Central memory CD8-positive, alpha-beta T cell (primary cell): Measurements from ENCODE around the gene TTF2.
A peak's percentile ranks its signal among the peaks of the same experiment; 100 is the strongest.

ENCODE experiments used
- ATAC-seq: fragments of 150-1000 bp; cut with Tn5 transposase; replicated peaks from 2 replicates; pipeline ENCODE4 v1.10.0; 2022; ENCODE audit warnings: mild to moderate bottlenecking, moderate FRiP score, moderate number of reproducible peaks; ENCODE audit not compliant: poor library complexity, severe bottlenecking; ENCODE audit errors: extremely low read depth
- DNase-seq, 2 donors: peaks; one replicate each; pipeline ENCODE4 v3.0.0; 2021; ENCODE audit warnings: low spot score in 2 of 2
- H3K27ac Mint-ChIP-seq: one replicate; pipeline ENCODE4 v1.8.0; 2022; ENCODE audit warnings: low read depth, mild to moderate bottlenecking, moderate library complexity, mixed read lengths
- H3K27me3 Mint-ChIP-seq: one replicate; pipeline ENCODE4 v1.8.0; 2022; ENCODE audit warnings: mixed read lengths
- H3K36me3 Mint-ChIP-seq: one replicate; pipeline ENCODE4 v1.8.0; 2022; ENCODE audit warnings: mild to moderate bottlenecking, moderate library complexity, mixed read lengths; ENCODE audit not compliant: insufficient read depth
- H3K4me1 Mint-ChIP-seq: one replicate; pipeline ENCODE4 v1.8.0; 2022; ENCODE audit warnings: mixed read lengths
- H3K4me3 Mint-ChIP-seq: one replicate; pipeline ENCODE4 v1.8.0; 2022; ENCODE audit warnings: mild to moderate bottlenecking, moderate library complexity, mixed read lengths
- H3K9me3 Mint-ChIP-seq: one replicate; pipeline ENCODE4 v1.8.0; 2022; ENCODE audit warnings: mixed read lengths

Gene TTF2

DNA sequence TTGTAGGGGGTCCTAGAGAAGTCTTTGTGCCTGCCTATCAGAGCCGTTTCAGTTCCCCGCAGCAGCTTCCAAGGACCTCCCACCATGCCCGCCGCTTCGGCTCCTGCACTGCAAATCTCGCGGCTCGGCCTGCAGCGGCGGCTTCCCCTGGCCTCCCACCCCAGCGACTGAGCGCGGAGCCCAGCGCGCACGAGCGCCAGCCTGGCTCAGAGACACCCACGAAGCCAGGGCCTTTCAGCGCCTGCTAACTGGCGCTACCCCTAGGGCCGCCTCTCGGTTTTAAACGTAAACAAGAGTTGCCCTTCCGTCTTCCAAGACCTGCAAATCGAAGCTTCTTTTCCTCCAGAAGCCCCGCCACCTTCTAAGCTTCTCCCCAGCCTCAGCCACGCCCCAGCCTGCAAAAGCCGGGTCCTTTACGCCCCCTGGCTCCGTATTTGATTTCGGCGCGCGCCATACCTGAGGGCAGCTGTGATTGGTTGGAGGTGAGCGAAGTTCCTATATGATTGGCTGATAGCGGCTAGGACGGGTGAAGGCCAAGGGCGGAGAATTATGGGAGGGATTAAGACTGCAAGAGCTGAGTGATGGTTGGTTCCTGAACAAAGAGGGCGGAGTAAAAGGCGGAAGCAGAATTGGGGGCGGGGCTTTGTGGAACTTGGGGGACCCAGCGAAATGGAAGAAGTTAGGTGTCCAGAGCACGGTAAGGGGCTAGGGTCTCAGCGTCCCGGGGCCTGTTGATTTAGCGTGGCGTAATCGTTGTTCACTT, at the start of gene TTF2:
TSS of gene TTF2 (plus strand) at position 649 of the 763 bp plus-strand sequence. CDS start at position 670, 21 bp downstream.
- H3K27ac Mint-ChIP-seq: no peak within 1 kb of the TSS
- no peaks in the 10 kb centered on the region for H3K27me3 Mint-ChIP-seq
- no peaks in the 10 kb centered on the region for H3K9me3 Mint-ChIP-seq
- peaks cover 45% of the 10 kb centered on the region for H3K4me1 Mint-ChIP-seq
- peaks cover 7% of the 10 kb centered on the region for H3K36me3 Mint-ChIP-seq
- H3K4me3 Mint-ChIP-seq: no peak within 1 kb of the TSS
- ATAC-seq: peak; percentile 96
- DNase-seq: peak; percentile 90 to 96

DNA sequence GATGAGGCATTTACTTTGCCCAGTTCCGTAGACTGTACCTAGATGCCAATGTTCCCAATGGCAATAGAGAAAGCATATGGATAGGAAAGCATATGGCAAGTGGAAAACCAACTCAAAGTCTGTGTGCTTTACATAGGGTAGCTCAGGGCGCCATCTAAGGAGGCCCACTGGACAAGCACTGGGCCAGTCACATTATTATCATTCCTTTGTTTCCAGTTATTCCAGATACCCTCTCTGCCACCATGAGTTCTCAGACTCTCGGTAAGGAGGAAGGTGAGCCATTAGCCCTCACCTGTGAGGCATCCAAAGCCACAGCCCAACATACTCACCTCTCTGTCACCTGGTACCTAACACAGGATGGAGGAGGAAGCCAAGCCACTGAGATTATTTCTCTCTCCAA, 48.8 kb upstream of the TTF2 start:
- Mint-ChIP-seq H3K27ac (no peak overlapping the region), H3K4me3 (no peak overlapping the region), H3K36me3 (peaks cover 4% of the 10 kb centered on the region), H3K27me3 (no peaks in the 10 kb centered on the region), H3K4me1 (peaks cover 21% of the 10 kb centered on the region), H3K9me3 (no peaks in the 10 kb centered on the region)
- DNase-seq: no peak
- ATAC-seq: no peak

DNA sequence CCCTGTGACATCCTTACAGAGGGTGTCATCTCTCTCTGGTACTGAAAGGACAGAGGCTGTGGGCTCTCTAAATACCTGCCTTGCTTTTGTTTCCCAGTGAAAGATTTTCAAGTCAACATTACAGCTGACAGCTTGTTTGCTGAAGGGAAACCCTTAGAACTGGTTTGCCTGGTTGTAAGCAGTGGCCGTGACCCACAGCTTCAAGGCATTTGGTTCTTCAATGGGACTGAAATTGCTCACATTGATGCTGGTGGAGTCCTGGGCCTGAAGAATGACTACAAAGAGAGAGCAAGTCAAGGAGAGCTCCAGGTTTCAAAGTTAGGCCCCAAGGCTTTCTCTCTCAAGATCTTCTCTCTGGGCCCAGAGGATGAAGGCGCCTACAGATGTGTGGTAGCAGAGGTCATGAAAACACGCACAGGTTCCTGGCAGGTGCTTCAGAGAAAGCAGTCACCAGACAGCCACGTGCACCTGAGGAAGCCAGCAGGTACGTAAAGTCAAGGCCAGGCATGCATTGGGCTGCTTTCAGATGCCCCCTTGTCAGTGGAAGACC, 46.7 kb upstream of the TTF2 start:
- Mint-ChIP-seq H3K4me1 (peaks cover 15% of the 10 kb centered on the region), H3K27me3 (no peaks in the 10 kb centered on the region), H3K9me3 (no peaks in the 10 kb centered on the region), H3K36me3 (peaks cover 9% of the 10 kb centered on the region), H3K4me3 (no peak overlapping the region), H3K27ac (no peak overlapping the region)
- DNase-seq (no peak), ATAC-seq (no peak)

DNA sequence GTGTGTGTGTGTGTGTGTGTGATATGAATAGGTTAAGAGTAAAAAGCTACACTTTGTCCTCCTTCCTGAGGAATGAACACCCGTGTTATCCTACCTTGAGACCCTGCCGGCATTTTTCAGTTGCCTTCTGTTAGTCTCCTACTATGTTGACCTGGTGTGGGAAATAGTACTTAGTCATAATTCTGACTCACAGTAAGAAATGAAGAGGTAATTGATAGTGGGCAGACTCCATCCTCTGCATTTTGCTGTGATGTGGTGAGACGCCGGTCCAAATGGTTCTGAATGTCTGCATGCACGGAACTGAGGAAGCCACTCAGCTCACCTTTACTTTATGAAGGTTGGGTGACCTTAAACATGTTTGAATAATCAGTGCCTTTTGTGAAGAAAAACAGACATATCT, 45.9 kb upstream of the TTF2 start:
- Mint-ChIP-seq H3K4me1 (peaks cover 7% of the 10 kb centered on the region), H3K36me3 (peaks cover 7% of the 10 kb centered on the region), H3K9me3 (no peaks in the 10 kb centered on the region), H3K27ac (no peak overlapping the region), H3K4me3 (no peak overlapping the region), H3K27me3 (no peaks in the 10 kb centered on the region)
- ATAC-seq (no peak), DNase-seq (no peak)

DNA sequence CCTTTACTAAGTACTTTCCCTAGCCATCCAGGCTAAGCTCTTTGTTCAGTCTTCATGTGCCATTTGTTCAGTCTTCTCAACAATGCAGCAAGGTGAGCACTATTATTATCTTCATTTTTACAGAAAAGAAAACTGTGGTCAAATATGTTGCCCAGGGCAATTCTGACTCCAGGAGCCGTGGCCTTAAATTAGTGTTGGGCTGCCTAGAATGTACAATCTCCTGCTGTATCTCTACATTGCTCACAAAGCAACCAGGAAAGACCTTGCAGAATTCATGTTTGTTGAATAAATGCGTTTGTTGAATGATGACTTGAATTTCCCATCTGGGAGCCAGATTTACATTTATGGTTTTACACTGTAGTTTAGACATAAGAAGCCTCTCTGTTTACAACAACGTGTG, 44.4 kb upstream of the TTF2 start:
- no peaks in the 10 kb centered on the region for H3K27me3 Mint-ChIP-seq
- ATAC-seq: no peak
- no peaks in the 10 kb centered on the region for H3K4me1 Mint-ChIP-seq
- no peak overlapping the region for H3K4me3 Mint-ChIP-seq
- peaks cover 7% of the 10 kb centered on the region for H3K36me3 Mint-ChIP-seq
- DNase-seq: no peak
- no peak overlapping the region for H3K27ac Mint-ChIP-seq
- H3K9me3 Mint-ChIP-seq: no peaks in the 10 kb centered on the region

DNA sequence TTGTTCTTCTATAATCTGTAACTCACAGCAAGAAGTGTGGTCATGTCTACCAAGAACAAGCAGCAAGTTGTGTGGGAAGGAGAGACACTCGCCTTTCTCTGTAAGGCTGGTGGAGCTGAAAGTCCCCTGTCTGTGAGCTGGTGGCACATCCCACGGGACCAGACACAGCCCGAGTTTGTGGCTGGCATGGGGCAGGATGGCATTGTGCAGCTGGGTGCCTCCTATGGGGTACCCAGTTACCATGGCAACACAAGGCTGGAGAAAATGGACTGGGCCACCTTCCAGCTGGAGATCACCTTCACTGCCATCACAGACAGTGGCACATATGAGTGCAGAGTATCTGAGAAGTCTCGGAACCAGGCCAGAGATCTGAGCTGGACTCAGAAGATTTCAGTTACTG, 43.1 kb upstream of the TTF2 start:
- H3K9me3 Mint-ChIP-seq: no peaks in the 10 kb centered on the region
- no peak overlapping the region for H3K27ac Mint-ChIP-seq
- H3K36me3 Mint-ChIP-seq: peaks cover 7% of the 10 kb centered on the region
- no peaks in the 10 kb centered on the region for H3K4me1 Mint-ChIP-seq
- DNase-seq (no peak), ATAC-seq (no peak)
- H3K27me3 Mint-ChIP-seq: no peaks in the 10 kb centered on the region
- H3K4me3 Mint-ChIP-seq: no peak overlapping the region

DNA sequence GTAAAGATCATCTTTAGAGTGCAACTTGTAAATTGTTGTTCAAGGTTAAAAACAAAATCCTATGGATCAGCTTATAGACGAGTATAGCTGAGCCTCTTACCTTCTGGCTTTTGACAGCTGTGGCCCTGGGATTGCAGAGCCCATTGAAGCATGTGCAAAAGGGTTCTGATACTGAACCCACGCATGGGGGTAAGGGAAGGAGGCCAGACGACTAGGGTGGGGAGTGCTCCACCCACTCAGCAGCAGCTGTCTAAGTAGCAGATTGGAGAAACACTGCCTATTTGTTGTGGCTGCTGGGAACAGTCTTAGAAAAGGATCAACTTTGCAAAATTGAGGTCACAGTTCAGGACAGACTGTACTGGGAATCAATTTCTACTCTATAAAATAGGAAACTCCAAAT, 42.5 kb upstream of the TTF2 start:
- H3K27me3 Mint-ChIP-seq: no peaks in the 10 kb centered on the region
- H3K4me3 Mint-ChIP-seq: no peak overlapping the region
- H3K9me3 Mint-ChIP-seq: no peaks in the 10 kb centered on the region
- H3K27ac Mint-ChIP-seq: no peak overlapping the region
- H3K4me1 Mint-ChIP-seq: no peaks in the 10 kb centered on the region
- ATAC-seq (no peak), DNase-seq (no peak)
- H3K36me3 Mint-ChIP-seq: peaks cover 7% of the 10 kb centered on the region

DNA sequence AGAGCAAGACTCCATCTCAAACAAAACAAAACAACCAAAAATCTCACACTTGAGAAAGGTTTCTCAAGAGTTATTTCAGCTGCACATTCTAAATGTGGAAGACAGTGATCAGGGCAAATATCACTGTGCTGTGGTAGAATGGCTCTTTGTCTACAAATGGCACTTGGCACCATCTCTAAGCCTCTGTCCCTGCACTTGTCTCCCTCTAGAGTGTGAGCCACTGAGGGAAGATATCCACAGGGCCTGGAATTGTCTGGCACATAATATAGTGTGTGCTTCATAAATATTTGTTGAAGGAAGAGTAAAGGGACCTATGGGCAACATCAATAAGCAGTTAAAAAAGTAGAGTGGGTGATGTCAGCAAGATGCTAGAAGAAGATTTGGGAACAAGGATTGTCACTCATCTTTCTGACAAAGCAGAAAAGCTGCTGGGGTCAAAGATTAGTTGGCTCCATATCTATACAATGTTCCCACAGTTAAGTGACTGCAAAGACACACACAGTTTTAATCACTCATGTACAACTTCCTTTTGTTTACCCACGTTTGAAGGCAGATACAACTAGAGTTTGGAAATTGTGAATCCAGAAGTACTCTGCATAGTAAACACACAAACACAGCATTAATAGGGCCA, 39.5 kb upstream of the TTF2 start:
- Mint-ChIP-seq H3K27ac (no peak overlapping the region), H3K4me3 (no peak overlapping the region), H3K27me3 (no peaks in the 10 kb centered on the region), H3K36me3 (peaks cover 7% of the 10 kb centered on the region), H3K4me1 (no peaks in the 10 kb centered on the region), H3K9me3 (no peaks in the 10 kb centered on the region)
- no peak for DNase-seq
- no peak for ATAC-seq

DNA sequence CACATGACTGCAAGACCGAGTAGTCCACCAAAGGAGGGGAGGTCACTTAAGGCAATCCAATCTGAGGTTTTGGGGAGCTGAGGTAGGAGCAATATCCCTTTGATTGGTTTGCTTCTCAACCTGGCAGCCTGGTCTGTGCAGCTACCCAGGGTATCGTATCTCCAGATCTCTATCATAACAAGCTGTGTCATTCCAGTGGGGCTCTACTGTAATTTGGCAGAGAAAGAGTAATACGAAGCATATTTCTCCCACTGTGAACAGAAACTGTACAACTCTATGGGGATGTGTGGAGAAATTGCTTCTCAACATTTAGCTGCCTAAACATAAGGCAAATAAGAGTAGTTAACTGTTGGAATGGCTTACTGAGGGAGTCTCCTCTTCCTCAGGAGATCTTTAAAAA, 38.0 kb upstream of the TTF2 start:
- Mint-ChIP-seq H3K9me3 (no peaks in the 10 kb centered on the region), H3K27me3 (no peaks in the 10 kb centered on the region), H3K4me3 (no peak overlapping the region), H3K27ac (no peak overlapping the region), H3K36me3 (peaks cover 5% of the 10 kb centered on the region), H3K4me1 (no peaks in the 10 kb centered on the region)
- DNase-seq (no peak), ATAC-seq (no peak)

DNA sequence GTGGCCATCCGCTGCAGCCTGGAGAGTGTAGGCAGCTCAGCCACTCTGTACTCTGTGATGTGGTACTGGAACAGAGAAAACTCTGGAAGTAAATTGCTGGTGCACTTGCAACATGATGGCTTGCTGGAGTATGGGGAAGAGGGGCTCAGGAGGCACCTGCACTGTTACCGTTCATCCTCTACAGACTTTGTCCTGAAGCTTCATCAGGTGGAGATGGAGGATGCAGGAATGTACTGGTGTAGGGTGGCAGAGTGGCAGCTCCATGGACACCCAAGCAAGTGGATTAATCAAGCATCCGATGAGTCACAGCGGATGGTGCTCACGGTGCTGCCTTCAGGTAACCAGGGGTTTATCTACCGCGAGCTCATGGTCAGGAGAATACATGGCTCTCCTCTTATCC, 34.6 kb upstream of the TTF2 start:
- ATAC-seq: no peak
- Mint-ChIP-seq H3K4me1 (no peaks in the 10 kb centered on the region), H3K36me3 (peaks cover 5% of the 10 kb centered on the region), H3K4me3 (no peak overlapping the region), H3K27ac (no peak overlapping the region), H3K9me3 (no peaks in the 10 kb centered on the region), H3K27me3 (no peaks in the 10 kb centered on the region)
- DNase-seq: no peak

DNA sequence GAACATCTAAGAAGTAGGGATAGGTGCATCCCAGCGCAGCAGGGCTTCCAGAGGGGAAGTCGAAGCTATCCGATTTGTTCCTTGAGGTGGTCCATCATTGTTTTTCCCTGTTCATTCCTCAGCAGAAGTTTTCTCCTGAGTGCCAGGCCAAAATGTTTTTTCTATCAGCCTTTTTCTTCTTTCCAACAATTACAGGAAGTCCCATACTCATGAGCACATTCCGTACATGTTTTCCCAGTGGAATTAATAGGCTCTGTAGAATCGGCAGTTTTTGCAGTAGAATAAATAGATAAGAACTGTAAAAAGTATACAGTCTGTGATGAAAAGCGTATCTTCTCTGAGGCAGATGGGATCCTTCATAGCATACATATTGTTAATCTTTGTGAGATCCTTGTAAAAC, 33.8 kb upstream of the TTF2 start:
- DNase-seq (no peak), ATAC-seq (no peak)
- Mint-ChIP-seq H3K4me3 (no peak overlapping the region), H3K36me3 (peaks cover 5% of the 10 kb centered on the region), H3K4me1 (no peaks in the 10 kb centered on the region), H3K27ac (no peak overlapping the region), H3K27me3 (no peaks in the 10 kb centered on the region), H3K9me3 (no peaks in the 10 kb centered on the region)

DNA sequence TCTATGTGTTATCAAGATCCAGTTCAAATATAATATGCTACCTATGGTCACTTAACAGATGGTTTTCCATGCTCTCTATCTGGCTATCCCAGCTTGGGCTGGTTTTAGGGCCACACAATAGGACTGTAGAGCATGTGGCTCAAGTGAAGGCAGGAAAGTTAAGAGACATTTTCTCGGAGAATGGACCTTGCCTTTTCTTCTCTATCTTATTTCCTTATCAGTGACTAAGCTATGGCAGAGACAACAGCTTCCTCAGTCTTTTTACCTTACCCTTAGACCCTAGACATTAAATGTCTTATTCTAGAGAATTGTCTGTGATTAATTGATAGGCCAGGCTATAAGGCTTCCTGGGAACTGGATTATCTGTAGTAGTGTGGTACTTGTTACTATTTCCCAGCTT, 30.4 kb upstream of the TTF2 start:
- DNase-seq (no peak), ATAC-seq (no peak)
- Mint-ChIP-seq H3K36me3 (peaks cover 2% of the 10 kb centered on the region), H3K4me1 (peaks cover 5% of the 10 kb centered on the region), H3K9me3 (no peaks in the 10 kb centered on the region), H3K4me3 (no peak overlapping the region), H3K27me3 (no peaks in the 10 kb centered on the region), H3K27ac (no peak overlapping the region)

DNA sequence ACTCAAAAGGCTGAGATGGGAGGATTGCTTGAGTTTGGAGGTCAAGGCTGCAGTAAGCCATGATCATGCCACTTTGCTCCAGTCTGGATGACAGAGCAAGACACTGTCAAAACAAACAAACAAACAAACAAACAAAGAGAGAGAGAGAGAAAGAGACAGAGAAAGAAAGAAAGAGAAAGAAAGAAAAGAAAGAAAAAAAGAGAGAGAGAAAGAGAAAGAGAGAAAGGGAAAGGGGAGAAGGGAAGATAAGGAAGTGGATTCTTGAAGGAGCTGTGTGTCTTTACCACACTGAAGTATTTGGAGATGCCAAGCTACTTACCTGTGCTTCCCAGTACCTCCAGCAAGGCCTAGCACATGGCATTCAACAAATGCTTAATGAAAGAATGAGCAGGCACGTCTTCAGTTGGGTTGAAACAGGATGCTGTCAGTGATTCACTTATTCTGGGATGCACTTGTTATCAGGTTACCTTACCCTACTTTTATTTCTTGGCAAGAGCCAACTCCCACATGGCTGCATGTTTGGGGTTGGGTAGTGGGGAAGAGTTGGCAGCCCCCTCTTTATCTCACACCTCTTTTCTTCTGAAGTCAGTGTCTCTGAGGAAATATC, 29.8 kb upstream of the TTF2 start:
- peaks cover 5% of the 10 kb centered on the region for H3K4me1 Mint-ChIP-seq
- H3K27me3 Mint-ChIP-seq: no peaks in the 10 kb centered on the region
- DNase-seq: no peak
- no peak overlapping the region for H3K4me3 Mint-ChIP-seq
- ATAC-seq: no peak
- no peaks in the 10 kb centered on the region for H3K9me3 Mint-ChIP-seq
- H3K27ac Mint-ChIP-seq: no peak overlapping the region
- H3K36me3 Mint-ChIP-seq: peaks cover 4% of the 10 kb centered on the region
